Measurements from ENCODE around the gene PMAIP1.

- TF ChIP-seq CTCF (optimal IDR thresholded peaks at IDR 0.05 in 1 of 3, IDR thresholded peaks at IDR 0.05 in 1 of 3, conservative IDR thresholded peaks at IDR 0.05 in 1 of 3; ENCODE audit: extremely low read depth in 1 of 3, insufficient read depth in 2 of 3, low read length in 3 of 3) = no peak
- no peak for TF ChIP-seq EZH2 (IDR thresholded peaks at IDR 0.05; ENCODE audit: low read length)
Observed at GRCh38 chr18:59867337-59868104, 32.3 kb upstream of the PMAIP1 start.
